ENCODE measurements around the gene CCDC57.

The CCDC57 gene

DNA sequence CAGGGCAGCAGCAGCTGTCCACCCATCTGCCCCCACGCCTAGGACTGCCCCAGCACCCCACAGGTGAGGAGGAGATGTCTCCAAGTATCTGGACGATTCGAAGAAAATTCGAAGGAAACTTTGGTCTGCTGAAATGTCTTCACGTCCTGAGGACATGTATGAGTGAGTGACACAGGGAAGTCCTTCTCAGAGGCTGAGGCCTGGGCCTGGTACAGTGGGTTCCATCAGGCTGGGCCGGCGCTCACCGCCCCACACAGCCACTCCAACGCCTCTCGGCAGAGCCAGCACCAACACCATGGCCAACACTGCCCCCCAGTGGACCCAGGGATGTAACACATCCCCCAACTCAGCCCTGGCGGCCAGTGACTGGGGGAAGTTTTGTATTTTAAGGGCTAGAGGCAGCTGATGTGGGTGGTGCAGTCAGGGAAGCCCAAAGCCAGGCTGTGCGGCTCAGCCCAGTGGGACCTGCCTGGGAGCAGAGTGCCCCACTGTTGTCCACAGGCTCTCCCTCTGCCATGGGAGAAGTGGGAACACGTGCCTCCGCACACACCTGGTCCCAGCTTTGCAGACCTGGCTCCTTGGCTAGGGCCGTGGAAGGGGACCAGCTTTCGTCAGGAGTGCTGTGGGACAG is 58.8 kb downstream of the CCDC57 start:
- peak; percentile 7 for DNase-seq (ENCODE audit: extremely low read depth, low read depth)
- TF ChIP-seq, protein P1, sequence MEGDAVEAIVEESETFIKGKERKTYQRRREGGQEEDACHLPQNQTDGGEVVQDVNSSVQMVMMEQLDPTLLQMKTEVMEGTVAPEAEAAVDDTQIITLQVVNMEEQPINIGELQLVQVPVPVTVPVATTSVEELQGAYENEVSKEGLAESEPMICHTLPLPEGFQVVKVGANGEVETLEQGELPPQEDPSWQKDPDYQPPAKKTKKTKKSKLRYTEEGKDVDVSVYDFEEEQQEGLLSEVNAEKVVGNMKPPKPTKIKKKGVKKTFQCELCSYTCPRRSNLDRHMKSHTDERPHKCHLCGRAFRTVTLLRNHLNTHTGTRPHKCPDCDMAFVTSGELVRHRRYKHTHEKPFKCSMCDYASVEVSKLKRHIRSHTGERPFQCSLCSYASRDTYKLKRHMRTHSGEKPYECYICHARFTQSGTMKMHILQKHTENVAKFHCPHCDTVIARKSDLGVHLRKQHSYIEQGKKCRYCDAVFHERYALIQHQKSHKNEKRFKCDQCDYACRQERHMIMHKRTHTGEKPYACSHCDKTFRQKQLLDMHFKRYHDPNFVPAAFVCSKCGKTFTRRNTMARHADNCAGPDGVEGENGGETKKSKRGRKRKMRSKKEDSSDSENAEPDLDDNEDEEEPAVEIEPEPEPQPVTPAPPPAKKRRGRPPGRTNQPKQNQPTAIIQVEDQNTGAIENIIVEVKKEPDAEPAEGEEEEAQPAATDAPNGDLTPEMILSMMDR (IDR thresholded peaks at IDR 0.05; ENCODE audit: low read depth, low read length), result peak; percentile 84

DNA sequence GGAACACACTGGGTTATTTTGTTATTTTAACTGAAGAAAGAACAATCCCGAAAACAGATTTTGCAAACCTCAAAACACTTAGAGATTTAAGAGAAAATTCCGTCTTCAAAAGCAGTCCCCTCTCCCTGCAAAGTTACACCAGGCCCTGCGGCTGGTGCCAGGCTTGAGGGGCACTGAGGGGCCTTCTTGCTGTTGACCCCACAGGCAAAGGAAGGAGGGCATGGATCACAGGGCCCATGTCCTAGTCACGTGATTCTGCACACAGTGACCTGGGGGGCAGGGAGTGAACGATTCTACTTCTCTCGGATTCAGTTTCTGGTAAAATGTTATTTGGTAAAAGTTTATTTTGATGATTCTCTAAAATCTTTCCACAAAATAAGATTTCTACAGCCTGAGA is 59.3 kb downstream of the CCDC57 start:
- DNase-seq (ENCODE audit: extremely low read depth, low read depth), result no peak
- TF ChIP-seq, protein P1 (IDR thresholded peaks at IDR 0.05; ENCODE audit: low read depth, low read length), result no peak

DNA sequence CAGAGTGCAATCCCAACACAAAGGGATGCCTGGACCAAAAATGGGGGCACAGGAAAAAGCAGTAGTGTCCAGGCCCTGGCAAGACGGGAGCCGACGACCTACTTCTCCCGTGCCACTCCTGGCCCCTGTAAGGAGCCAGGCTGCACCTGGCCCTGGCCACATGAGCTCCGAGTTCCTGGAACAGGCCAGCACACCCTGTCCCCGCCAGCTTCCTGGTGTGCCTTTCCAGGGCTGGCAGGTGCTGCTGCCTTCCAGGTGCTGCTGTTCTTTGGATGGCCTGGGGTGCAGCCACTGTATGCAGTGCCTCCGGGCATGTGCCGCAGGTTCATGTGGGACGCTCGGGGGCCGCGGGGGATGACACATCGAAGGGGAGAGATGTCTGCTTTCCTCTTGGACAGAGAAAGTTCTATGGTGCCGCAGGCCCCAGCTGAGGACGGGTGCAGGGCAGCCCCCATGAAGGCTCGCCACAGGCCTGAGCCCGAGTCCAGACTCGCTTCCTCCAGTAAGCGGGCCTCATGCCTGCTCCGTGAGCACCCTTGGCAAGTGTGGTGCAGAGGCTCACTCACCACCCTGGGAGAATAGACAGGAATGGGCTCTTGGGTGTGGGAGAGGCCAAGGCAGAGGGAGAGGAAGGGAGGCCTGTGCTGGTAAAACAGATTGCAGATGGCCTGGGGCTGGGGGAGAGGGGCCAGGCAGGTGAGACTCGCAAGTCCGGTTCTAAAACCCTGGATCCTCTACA is 59.9 kb downstream of the CCDC57 start:
- TF ChIP-seq, protein P1 (IDR thresholded peaks at IDR 0.05; ENCODE audit: low read depth, low read length), result no peak

DNA sequence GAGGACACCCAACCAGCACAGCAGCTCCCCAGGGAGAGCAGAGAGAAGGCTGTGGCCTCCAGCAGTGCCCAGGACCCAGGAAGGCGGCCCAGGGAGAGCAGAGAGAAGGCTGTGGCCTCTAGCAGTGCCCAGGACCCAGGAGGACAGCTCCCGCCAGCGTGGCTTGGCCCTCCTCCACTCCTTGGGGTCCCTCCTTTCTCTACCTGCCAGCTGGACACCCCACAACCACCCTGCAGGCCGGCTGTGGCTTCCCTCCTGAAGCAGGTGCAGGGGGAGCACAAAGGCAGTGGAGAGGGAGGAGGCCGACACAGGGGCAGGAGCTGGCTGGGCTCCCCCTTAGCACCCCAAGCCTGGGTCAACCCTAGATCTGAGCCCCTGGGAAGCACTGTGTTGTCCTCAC is 60.5 kb downstream of the CCDC57 start:
- TF ChIP-seq, protein P1 (IDR thresholded peaks at IDR 0.05; ENCODE audit: low read depth, low read length), result no peak
- DNase-seq (ENCODE audit: extremely low read depth, low read depth), result no peak

More for the DNA sequence above, 59.9 kb downstream of the CCDC57 start:
- no peak for DNase-seq (ENCODE audit: extremely low read depth, low read depth)

DNA sequence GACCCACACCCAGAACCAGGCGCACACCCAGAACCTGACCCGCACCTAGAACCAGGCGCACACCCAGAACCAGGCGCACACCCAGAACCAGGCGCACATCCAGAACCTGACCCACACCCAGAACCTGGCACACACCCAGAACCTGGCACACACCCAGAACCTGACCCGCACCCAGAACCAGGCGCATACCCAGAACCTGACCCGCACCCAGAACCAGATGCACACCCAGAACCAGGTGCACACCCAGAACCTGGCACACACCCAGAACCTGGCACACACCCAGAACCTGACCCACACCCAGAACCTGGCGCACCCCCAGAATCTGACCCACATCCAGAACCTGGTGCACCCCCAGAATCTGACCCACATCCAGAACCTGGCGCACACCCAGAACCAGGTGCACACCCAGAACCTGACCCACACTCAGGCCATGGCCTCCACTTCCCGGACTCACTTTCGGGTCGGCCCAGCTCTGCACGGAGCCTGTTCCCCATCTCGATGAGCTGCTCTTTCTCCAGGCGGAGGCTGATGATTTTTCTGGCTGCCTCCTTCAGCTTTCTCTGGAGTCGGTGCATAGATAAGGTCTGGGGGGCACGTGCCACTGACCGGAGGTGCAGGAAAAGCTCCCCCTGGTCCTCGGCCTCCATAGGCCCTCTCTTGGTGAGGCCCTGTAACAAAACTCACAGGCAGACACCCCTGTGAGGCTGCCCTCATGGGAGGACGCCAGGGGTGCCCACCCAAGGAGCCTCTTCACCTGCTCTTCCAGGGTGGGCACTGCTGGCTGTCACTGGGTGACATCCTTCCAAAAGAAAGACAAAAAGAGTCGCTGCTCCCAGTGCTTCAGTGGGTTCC is 61.3 kb downstream of the CCDC57 start:
- TF ChIP-seq, protein P1 (IDR thresholded peaks at IDR 0.05; ENCODE audit: low read depth, low read length), result no peak
- no peak for DNase-seq (ENCODE audit: extremely low read depth, low read depth)

DNA sequence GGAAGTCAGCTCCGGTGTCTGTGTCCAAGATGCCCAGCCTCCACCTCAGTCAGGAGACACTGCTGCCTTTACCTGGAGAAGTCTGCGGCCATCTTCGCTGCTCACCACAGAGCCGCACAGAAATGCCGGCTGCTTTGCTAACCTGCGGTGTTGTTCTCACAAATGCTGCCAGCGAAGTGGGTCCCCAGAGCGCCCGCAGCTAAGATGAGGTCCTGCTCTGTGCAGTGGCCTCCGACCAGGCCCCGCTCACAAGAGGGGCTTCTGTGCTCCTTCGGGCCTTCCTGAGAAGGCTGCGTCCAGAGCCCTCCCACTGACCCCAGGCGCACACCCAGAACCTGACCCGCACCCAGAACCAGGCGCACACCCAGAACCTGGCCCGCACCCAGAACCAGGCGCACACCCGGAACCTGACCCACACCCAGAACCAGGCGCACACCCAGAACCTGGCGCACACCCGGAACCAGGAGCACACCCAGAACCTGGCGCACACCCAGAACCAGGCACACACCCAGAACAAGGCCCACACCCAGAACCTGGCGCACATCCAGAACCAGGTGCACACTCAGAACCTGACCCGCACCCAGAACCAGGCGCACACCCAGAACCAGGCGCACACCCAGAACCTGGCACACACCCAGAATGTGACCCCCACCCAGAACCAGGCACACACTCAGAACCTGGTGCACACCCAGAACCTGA is 63.1 kb downstream of the CCDC57 start:
- DNase-seq (ENCODE audit: extremely low read depth, low read depth), result no peak
- TF ChIP-seq, protein P1 (IDR thresholded peaks at IDR 0.05; ENCODE audit: low read depth, low read length), result no peak
